Astrocyte (in vitro differentiated cells and primary cell): Measurements from ENCODE around the gene CERS1. TPM values are rescaled to one million over a fixed set of nuclear protein-coding genes. Genes with fewer than 3 reads are reported as not detected.

Source experiments
- DNase-seq: peaks from one replicate; pipeline ENCODE4 v3.0.0-alpha.2; 2010; ENCODE audit warnings: low read depth
- FAIRE-seq: peaks from 2 replicates; lab custom pipeline; 2011; peaks lifted over from hg19 to GRCh38; lab: Jason Lieb, UNC
- H2AFZ ChIP-seq: 2 replicates; pipeline ENCODE4 v1.6.0; 2012; ENCODE audit warnings: low read depth, low read length, inconsistent platforms
- H3K27ac ChIP-seq: 2 replicates; pipeline ENCODE4 v1.5.1; 2011; ENCODE audit warnings: low read depth, low read length, inconsistent platforms
- H3K27me3 ChIP-seq: 2 replicates; pipeline ENCODE4 v1.6.0; 2011; ENCODE audit warnings: low read length, inconsistent platforms; ENCODE audit not compliant: insufficient read depth
- H3K36me3 ChIP-seq: 2 replicates; pipeline ENCODE4 v1.5.1; 2011; ENCODE audit warnings: low read length, inconsistent platforms; ENCODE audit not compliant: insufficient read depth
- H3K4me1 ChIP-seq: 2 replicates; pipeline ENCODE4 v1.5.1; 2011; ENCODE audit warnings: low read length, inconsistent platforms; ENCODE audit not compliant: insufficient read depth
- H3K4me2 ChIP-seq: 2 replicates; pipeline ENCODE4 v1.6.0; 2012; ENCODE audit warnings: low read length, inconsistent platforms
- H3K4me3 ChIP-seq: 2 replicates; pipeline ENCODE4 v1.5.1; 2011; ENCODE audit warnings: low read depth, mild to moderate bottlenecking, low read length, inconsistent platforms; ENCODE audit not compliant: insufficient read depth
- H3K79me2 ChIP-seq: 2 replicates; pipeline ENCODE4 v1.6.0; 2012; ENCODE audit warnings: mild to moderate bottlenecking, low read length, inconsistent platforms; ENCODE audit not compliant: insufficient read depth
- H3K9ac ChIP-seq: 2 replicates; pipeline ENCODE4 v1.6.0; 2012; ENCODE audit warnings: mild to moderate bottlenecking, low read length, inconsistent platforms
- H3K9me3 ChIP-seq: 2 replicates; pipeline ENCODE4 v1.5.1; 2012; ENCODE audit warnings: low read depth, mild to moderate bottlenecking, low read length, inconsistent platforms; ENCODE audit not compliant: insufficient read depth
- H4K20me1 ChIP-seq: 2 replicates; pipeline ENCODE4 v1.6.0; 2012; ENCODE audit warnings: low read length, inconsistent platforms; ENCODE audit not compliant: insufficient read depth
- H3K27ac Mint-ChIP-seq: one replicate; pipeline ENCODE4 v1.8.0; 2021; ENCODE audit warnings: mild to moderate bottlenecking, mixed read lengths; ENCODE audit not compliant: unreplicated experiment
- H3K27me3 Mint-ChIP-seq: one replicate; pipeline ENCODE4 v1.8.0; 2021; ENCODE audit warnings: low read depth, mixed read lengths; ENCODE audit not compliant: unreplicated experiment
- H3K36me3 Mint-ChIP-seq: one replicate; pipeline ENCODE4 v1.8.0; 2021; ENCODE audit warnings: low read depth, mixed read lengths; ENCODE audit not compliant: unreplicated experiment
- H3K4me1 Mint-ChIP-seq: one replicate; pipeline ENCODE4 v1.8.0; 2021; ENCODE audit warnings: low read depth, mixed read lengths; ENCODE audit not compliant: unreplicated experiment
- H3K4me3 Mint-ChIP-seq: one replicate; pipeline ENCODE4 v1.8.0; 2021; ENCODE audit warnings: mild to moderate bottlenecking, moderate library complexity, mixed read lengths; ENCODE audit not compliant: unreplicated experiment
- H3K9me3 Mint-ChIP-seq: one replicate; pipeline ENCODE4 v1.8.0; 2021; ENCODE audit warnings: mild to moderate bottlenecking, mixed read lengths; ENCODE audit not compliant: unreplicated experiment
- EZH2 ChIP-seq: IDR thresholded peaks from 2 replicates; pipeline ENCODE4 v1.6.1; 2012; ENCODE audit warnings: mild to moderate bottlenecking, low read length, inconsistent platforms; ENCODE audit not compliant: insufficient read depth
- total RNA-seq: library from RNA; stranded (reverse); gene quantifications from 2 replicates; pipeline ENCODE4 v1.2.1, GENCODE V29; 2021
- TF ChIP-seq, protein P1 (sequence below): IDR thresholded peaks from 2 replicates; pipeline ENCODE4 v1.5.1; 2011; ENCODE audit warnings: low read depth, mild to moderate bottlenecking, inconsistent platforms, low read length, moderate library complexity; ENCODE audit not compliant: insufficient read depth

CERS1 gene
- total RNA-seq, 1 donor from 2014 or later: 6.8 TPM

DNA sequence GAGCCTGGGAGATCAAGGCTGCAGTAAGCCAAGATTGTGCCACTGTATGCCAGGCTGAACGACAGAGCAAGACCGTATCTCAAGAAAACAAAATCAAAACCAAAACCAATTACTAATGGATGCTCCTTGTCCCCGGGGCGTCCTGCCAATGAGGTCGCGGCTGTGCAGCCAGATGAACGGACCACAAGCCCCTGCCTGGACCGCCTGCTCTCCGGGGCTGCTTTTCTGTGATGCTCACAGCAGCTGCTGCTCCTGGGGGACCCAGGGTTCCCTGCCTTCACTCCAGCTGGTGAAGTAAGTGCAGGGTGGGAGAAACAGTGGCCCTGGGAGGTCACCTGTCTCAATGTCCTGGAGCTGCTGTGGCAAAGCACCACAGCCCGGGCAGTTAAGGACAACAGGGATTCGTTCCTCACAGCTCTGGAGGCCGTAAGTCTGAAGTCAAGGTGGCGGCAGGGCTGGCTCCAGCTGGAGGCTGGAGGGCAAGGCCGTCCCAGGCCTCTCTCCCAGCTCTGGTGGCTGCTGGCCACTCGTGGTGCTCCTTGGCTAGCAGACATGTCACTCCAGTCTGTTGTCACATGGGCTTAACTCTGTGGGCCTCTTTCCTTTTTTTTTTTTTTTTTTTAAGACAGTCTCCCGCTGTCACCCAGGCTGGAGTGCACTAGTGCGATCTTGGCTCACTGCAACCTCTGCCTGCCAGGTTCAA lies 13.1 kb upstream of the CERS1 start:
- Histone ChIP-seq H2AFZ (no peak overlapping the region), H3K4me1 (no peaks in the 10 kb centered on the region), H3K79me2 (peaks cover 26% of the 10 kb centered on the region), H3K9ac (no peak overlapping the region), H3K9me3 (no peaks in the 10 kb centered on the region), H3K4me2 (no peak overlapping the region), H3K27me3 (no peaks in the 10 kb centered on the region), H3K36me3 (peaks cover 9% of the 10 kb centered on the region), H3K27ac (no peak overlapping the region), H4K20me1 (peaks cover 85% of the 10 kb centered on the region), H3K4me3 (no peak overlapping the region)
- Mint-ChIP-seq H3K9me3 (no peaks in the 10 kb centered on the region), H3K4me1 (no peaks in the 10 kb centered on the region), H3K27me3 (no peaks in the 10 kb centered on the region), H3K27ac (no peak overlapping the region), H3K36me3 (peaks cover 5% of the 10 kb centered on the region), H3K4me3 (no peak overlapping the region)
- no peak for DNase-seq
- TF ChIP-seq, protein P1, sequence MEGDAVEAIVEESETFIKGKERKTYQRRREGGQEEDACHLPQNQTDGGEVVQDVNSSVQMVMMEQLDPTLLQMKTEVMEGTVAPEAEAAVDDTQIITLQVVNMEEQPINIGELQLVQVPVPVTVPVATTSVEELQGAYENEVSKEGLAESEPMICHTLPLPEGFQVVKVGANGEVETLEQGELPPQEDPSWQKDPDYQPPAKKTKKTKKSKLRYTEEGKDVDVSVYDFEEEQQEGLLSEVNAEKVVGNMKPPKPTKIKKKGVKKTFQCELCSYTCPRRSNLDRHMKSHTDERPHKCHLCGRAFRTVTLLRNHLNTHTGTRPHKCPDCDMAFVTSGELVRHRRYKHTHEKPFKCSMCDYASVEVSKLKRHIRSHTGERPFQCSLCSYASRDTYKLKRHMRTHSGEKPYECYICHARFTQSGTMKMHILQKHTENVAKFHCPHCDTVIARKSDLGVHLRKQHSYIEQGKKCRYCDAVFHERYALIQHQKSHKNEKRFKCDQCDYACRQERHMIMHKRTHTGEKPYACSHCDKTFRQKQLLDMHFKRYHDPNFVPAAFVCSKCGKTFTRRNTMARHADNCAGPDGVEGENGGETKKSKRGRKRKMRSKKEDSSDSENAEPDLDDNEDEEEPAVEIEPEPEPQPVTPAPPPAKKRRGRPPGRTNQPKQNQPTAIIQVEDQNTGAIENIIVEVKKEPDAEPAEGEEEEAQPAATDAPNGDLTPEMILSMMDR: no peak
- no peak for TF ChIP-seq EZH2
- no peak for FAIRE-seq

DNA sequence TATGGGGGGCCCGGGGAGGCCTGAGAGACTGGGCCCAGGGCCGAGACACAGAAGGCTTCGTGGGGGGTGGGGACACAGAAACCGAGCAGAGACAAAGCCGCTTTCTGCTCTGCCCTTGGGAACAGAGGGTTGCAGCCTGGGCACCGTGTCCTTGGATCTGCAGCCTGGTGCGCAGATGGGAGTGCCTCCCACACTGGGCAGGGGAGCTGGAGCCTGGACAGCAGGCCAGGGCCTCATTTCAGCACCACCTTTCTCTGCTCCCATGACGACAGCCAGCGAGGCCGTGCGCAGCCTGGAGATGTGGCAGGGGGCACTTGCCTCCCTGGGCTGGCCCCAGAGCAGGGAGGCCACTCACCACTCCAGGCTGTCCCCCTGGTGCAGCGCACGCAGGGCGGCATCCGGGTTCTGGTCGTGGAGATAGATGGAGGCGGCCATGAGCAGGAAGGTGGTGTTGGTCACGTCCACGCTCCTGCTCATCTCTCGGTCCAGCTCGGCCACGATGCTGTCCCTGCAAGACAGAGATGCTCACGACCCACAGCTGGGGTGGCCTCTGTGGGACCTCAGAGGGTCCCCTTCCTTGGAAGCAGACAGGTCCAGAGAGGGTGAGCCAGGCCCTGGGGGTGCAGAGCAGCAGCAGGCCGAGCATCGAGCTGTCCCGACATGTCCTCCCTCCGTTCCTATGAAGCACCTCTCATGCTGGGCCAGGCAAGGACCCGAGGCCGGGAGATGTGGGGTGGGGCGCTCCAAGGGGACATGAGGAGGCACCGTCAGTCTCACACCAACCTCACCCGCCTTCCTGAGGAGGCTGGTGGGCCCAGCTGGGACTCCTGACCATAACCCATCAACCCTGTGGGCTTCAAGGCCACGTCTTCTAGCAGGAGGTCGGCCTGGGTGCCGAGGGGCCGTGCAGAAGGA lies 10.9 kb upstream of the CERS1 start:
- H4K20me1 ChIP-seq: peaks cover 69% of the 10 kb centered on the region
- no peaks in the 10 kb centered on the region for H3K9me3 ChIP-seq
- TF ChIP-seq, protein P1: no peak
- no peak for TF ChIP-seq EZH2
- peaks cover 10% of the 10 kb centered on the region for H3K79me2 ChIP-seq
- H2AFZ ChIP-seq: no peak overlapping the region
- no peaks in the 10 kb centered on the region for H3K9me3 Mint-ChIP-seq
- H3K4me1 Mint-ChIP-seq: no peaks in the 10 kb centered on the region
- DNase-seq: no peak
- H3K4me1 ChIP-seq: no peaks in the 10 kb centered on the region
- H3K4me2 ChIP-seq: no peak overlapping the region
- FAIRE-seq: no peak
- peaks cover 9% of the 10 kb centered on the region for H3K36me3 ChIP-seq
- H3K27me3 ChIP-seq: no peaks in the 10 kb centered on the region
- H3K36me3 Mint-ChIP-seq: no peaks in the 10 kb centered on the region
- H3K9ac ChIP-seq: no peak overlapping the region
- H3K27ac Mint-ChIP-seq: no peak overlapping the region
- no peak overlapping the region for H3K27ac ChIP-seq
- H3K4me3 ChIP-seq: no peak overlapping the region
- no peaks in the 10 kb centered on the region for H3K27me3 Mint-ChIP-seq
- no peak overlapping the region for H3K4me3 Mint-ChIP-seq
